OCI-LY3 (cell line): ENCODE results near the gene PRCD.
A peak's percentile ranks its signal among the peaks of the same experiment; 100 is the strongest.

Experiments
- H2AFZ ChIP-seq: fragments of 200-600, 300-600 bp; shearing (Covaris generic); 2 replicates; pipeline ENCODE4 v1.6.0; 2014; ENCODE audit warnings: antibody characterized with exemption, low read depth, low read length
- H3K27ac ChIP-seq: fragments of 200-600, 300-600 bp; sonication (generic); 2 replicates; pipeline ENCODE4 v1.5.1; 2014; ENCODE audit warnings: mild to moderate bottlenecking, low read length, moderate library complexity, mixed read lengths
- H3K27me3 ChIP-seq: fragments of 200-600, 300-600 bp; sonication (generic); 2 replicates; pipeline ENCODE4 v1.6.1; 2014; ENCODE audit warnings: low read depth, low read length, mixed read lengths
- H3K36me3 ChIP-seq: fragments of 200-600, 300-600 bp; sonication (generic); replicated peaks from 2 replicates; pipeline ENCODE3; 2014; ENCODE audit warnings: low read depth, low read length, mixed read lengths
- H3K4me1 ChIP-seq: fragments of 300-600, 200-600 bp; sonication (generic); 2 replicates; pipeline ENCODE4 v1.6.1; 2014; ENCODE audit warnings: low read length, mixed read lengths
- H3K4me2 ChIP-seq: fragments of 200-600, 300-600 bp; sonication (generic); 2 replicates; pipeline ENCODE4 v1.6.1; 2014; ENCODE audit warnings: low read length, mixed read lengths
- H3K4me3 ChIP-seq: fragments of 300-600, 200-600 bp; sonication (generic); 2 replicates; pipeline ENCODE4 v1.5.1; 2014; ENCODE audit warnings: antibody characterized with exemption, mild to moderate bottlenecking, low read length, moderate library complexity
- H3K79me2 ChIP-seq: fragments of 300-600, 200-600 bp; shearing (Covaris generic); 2 replicates; pipeline ENCODE4 v1.6.1; 2014; ENCODE audit warnings: mild to moderate bottlenecking, low read length, mixed read lengths
- H3K9ac ChIP-seq: fragments of 300-600, 200-600 bp; shearing (Covaris generic); 2 replicates; pipeline ENCODE4 v1.6.0; 2014; ENCODE audit warnings: mild to moderate bottlenecking, low read length, moderate library complexity
- H3K9me3 ChIP-seq: fragments of 200-600, 300-600 bp; shearing (Covaris generic); 2 replicates; pipeline ENCODE4 v1.6.1; 2014; ENCODE audit warnings: low read length, mixed read lengths; ENCODE audit not compliant: insufficient read depth
- H4K20me1 ChIP-seq: fragments of 200-600, 300-600 bp; sonication (generic); 2 replicates; pipeline ENCODE4 v1.6.1; 2016; ENCODE audit warnings: low read length, mixed read lengths; ENCODE audit not compliant: insufficient read depth
- EZH2phosphoT487 ChIP-seq: fragments of 200-600 bp; shearing (Covaris generic); IDR thresholded peaks from 2 replicates; pipeline ENCODE4 v1.6.1; 2018; ENCODE audit warnings: antibody characterized with exemption, mixed run types, low read depth
- TF ChIP-seq, protein P1 (sequence below): fragments of 200-600, 300-600 bp; sonication (generic); IDR thresholded peaks from 2 replicates; pipeline ENCODE4 v1.5.1; 2014; ENCODE audit warnings: antibody characterized with exemption, low read length, low read depth

PRCD gene

DNA sequence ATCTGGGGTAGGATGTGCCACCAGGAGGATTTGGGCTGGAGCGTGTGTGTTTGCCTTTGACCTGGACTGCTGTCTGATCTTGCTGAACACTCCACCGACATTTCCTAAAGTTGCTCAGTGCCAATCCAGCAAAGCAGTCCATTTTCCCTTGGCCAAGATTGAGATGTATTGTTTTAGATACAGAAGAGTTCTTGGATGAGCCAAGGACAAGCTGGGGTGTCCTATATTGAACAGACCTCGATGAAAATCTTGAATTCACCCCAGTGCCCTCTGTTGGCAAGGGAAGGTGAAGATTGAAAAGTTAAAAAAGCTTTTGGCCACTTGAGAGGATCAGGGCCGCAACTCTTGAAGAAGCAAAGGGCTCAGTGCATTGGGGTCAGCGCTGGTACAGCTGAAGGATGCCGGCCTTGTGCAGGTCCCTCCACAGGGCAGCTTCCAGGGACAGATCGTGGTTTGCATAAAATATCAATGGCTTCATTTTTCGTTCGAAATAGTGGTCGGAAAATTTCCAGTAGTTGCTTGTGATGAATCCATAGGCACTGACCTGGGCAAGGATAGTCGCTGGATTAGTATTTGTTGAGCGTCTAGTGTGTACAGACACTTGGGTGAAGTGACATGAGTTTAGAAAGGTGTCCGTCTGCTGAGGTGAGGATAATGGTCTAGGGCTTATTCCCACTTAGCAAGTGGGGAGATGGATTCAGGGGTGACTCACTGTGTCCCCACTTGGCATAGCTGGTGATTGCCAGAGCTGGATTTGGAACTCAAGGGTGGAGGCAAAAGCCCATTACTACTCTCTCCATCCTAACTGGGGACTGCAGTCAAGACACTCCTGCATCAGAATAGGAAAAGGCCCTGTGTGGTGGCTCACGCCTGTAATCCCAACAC lies 26.1 kb downstream of the PRCD start:
- Histone ChIP-seq H3K27me3 (no peaks in the 10 kb centered on the region), H3K9ac (no peak overlapping the region), H3K4me3 (no peak overlapping the region), H3K4me2 (no peak overlapping the region), H3K79me2 (peaks cover 17% of the 10 kb centered on the region), H3K36me3 (peaks cover 28% of the 10 kb centered on the region), H4K20me1 (peaks cover 42% of the 10 kb centered on the region), H3K4me1 (peaks cover 13% of the 10 kb centered on the region), H2AFZ (no peak overlapping the region), H3K27ac (no peak overlapping the region), H3K9me3 (no peaks in the 10 kb centered on the region)
- TF ChIP-seq, protein P1, sequence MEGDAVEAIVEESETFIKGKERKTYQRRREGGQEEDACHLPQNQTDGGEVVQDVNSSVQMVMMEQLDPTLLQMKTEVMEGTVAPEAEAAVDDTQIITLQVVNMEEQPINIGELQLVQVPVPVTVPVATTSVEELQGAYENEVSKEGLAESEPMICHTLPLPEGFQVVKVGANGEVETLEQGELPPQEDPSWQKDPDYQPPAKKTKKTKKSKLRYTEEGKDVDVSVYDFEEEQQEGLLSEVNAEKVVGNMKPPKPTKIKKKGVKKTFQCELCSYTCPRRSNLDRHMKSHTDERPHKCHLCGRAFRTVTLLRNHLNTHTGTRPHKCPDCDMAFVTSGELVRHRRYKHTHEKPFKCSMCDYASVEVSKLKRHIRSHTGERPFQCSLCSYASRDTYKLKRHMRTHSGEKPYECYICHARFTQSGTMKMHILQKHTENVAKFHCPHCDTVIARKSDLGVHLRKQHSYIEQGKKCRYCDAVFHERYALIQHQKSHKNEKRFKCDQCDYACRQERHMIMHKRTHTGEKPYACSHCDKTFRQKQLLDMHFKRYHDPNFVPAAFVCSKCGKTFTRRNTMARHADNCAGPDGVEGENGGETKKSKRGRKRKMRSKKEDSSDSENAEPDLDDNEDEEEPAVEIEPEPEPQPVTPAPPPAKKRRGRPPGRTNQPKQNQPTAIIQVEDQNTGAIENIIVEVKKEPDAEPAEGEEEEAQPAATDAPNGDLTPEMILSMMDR = no peak
- no peak for TF ChIP-seq EZH2phosphoT487

DNA sequence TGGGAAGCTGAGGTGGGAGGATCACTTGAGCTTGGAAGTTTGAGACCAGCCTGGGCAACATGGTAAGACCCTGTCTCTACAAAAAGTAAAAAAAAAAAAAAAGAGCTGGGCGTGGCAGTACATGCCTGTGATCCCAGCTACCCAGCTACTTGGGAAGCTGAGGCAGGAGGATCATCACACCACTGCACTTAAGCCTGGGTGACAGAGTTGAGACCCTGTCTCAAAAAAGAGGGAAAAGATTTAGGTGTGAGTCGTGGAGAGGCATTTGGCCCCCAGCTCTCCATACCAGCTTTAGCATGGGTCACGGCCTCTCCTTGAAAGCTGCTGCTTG lies 26.7 kb downstream of the PRCD start:
- H3K9me3 ChIP-seq = no peaks in the 10 kb centered on the region
- no peaks in the 10 kb centered on the region for H3K27me3 ChIP-seq
- no peak overlapping the region for H3K4me3 ChIP-seq
- H2AFZ ChIP-seq = no peak overlapping the region
- H4K20me1 ChIP-seq = peaks cover 36% of the 10 kb centered on the region
- TF ChIP-seq, protein P1 = no peak
- no peak for TF ChIP-seq EZH2phosphoT487
- no peak overlapping the region for H3K27ac ChIP-seq
- peaks cover 9% of the 10 kb centered on the region for H3K4me1 ChIP-seq
- no peak overlapping the region for H3K4me2 ChIP-seq
- H3K9ac ChIP-seq = no peak overlapping the region
- peaks cover 11% of the 10 kb centered on the region for H3K79me2 ChIP-seq
- H3K36me3 ChIP-seq = peaks cover 22% of the 10 kb centered on the region

DNA sequence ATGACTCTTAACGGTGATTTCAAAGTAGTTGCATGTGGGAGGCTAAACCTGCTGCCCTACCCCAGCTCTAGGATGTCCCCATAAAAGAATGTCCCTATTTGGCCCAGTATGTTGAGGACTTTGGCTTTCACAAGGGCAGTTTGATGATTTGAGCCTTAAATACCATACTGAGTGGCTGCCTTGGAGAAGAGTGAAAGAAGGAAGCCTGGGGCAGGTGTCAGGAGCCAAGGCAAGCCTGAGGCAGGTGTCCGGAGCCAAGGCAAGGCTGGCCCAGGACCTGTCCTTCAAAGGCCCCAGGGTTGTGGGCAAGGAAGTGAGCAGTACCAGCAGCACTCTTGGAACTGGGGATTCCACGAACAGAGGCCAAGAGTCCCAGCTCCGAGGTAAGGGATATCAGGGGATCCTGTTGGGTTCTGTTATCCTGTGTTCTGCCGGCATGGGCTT lies 27.2 kb downstream of the PRCD start:
- Histone ChIP-seq H3K27ac (0 out of 2 replicates have a peak overlapping the region, but pooled peaks have one; percentile 11), H3K4me2 (no peak overlapping the region), H3K36me3 (peaks cover 18% of the 10 kb centered on the region), H3K4me3 (no peak overlapping the region), H3K4me1 (peaks cover 9% of the 10 kb centered on the region), H4K20me1 (peaks cover 32% of the 10 kb centered on the region), H2AFZ (no peak overlapping the region), H3K27me3 (no peaks in the 10 kb centered on the region), H3K79me2 (peaks cover 6% of the 10 kb centered on the region), H3K9ac (no peak overlapping the region), H3K9me3 (no peaks in the 10 kb centered on the region)
- TF ChIP-seq, protein P1 = no peak

DNA sequence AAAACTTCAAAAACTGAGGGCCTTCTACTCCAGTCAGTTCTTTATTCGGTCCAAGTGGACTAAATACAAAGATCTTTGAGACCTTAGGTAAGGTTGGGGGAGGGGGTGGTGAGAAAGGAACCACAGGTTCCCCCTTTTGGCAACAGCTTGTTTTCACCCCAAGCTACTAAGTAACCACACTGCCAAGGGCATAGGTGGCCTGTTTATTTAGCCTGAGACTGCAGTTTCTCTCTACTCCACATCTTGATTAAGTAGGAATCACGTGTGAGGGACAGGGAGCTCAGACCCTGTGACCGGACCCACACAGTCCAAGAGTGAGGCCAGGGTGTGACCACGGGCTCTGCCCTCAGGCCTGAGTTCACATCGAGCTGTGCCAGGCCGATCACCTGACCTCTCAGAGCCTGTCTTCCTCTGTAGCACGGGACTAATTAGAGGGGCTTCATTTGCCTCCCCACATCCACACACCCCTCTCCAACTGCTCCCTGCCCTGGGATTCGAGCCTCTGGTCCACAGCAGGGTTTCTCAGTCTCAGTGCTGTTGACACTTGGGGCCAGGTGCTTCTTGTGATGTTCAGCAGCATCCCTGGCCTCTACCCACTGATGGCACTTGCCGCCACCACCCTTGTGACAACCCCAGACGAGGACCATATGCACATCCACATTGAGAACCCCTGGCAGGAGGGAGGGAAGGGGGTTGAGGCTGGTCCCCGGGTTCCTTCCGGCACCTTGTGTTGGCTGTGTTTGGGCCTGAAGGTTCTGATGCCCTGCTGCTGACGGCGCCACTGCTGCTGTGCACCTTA lies 28.0 kb downstream of the PRCD start:
- Histone ChIP-seq H3K9ac (no peak overlapping the region), H3K27ac (no peak overlapping the region)

More for the DNA sequence above, 28.0 kb downstream of the PRCD start:
- H3K4me2 ChIP-seq = no peak overlapping the region
- no peaks in the 10 kb centered on the region for H3K9me3 ChIP-seq
- H3K79me2 ChIP-seq = peaks cover 1% of the 10 kb centered on the region; the same call in 1 of the 2 replicates
- peaks cover 13% of the 10 kb centered on the region for H3K36me3 ChIP-seq
- H4K20me1 ChIP-seq = peaks cover 26% of the 10 kb centered on the region
- no peak overlapping the region for H2AFZ ChIP-seq
- H3K4me1 ChIP-seq = peaks cover 9% of the 10 kb centered on the region
- no peaks in the 10 kb centered on the region for H3K27me3 ChIP-seq
- TF ChIP-seq, protein P1 = no peak
- TF ChIP-seq EZH2phosphoT487 = no peak
- no peak overlapping the region for H3K4me3 ChIP-seq
